ENCODE data around the gene PEX7. TPM values are rescaled to one million over a fixed set of nuclear protein-coding genes. Genes with fewer than 3 reads are reported as not detected.
"Not testable (repeated sequence)": the region's sequence is repeated elsewhere in the genome, so short reads cannot be mapped to it uniquely, and the experiment has no call there.

Gene PEX7
- total RNA-seq, 1 experiment from 2014 or later: 13.6 TPM

- H3K4me1 ChIP-seq (ENCODE audit: low read length): peaks cover 9% of the 10 kb centered on the region
- no peak overlapping the region for H3K4me2 ChIP-seq (ENCODE audit: low read depth, low read length, poor library complexity, severe bottlenecking)
- H3K27ac ChIP-seq (ENCODE audit: low read length): no peak overlapping the region
- no peak for DNase-seq
- no peaks in the 10 kb centered on the region for H3K27me3 ChIP-seq (ENCODE audit: low read length)
- H2AFZ ChIP-seq (ENCODE audit: low read length): no peak overlapping the region
- no peak overlapping the region for H3K4me3 ChIP-seq (ENCODE audit: low read length)
- H4K20me1 ChIP-seq (ENCODE audit: insufficient read depth, low read depth, low read length): no peaks in the 10 kb centered on the region
- no peaks in the 10 kb centered on the region for H3K79me2 ChIP-seq (ENCODE audit: low read length)
- H3K9me3 ChIP-seq (ENCODE audit: low read length): no peaks in the 10 kb centered on the region
- no peaks in the 10 kb centered on the region for H3K36me3 ChIP-seq (ENCODE audit: insufficient read depth, low read length)
- no peak overlapping the region for H3K9ac ChIP-seq (ENCODE audit: low read length)
- no peaks in the 10 kb centered on the region for H3K9me2 ChIP-seq (replicated peaks; ENCODE audit: insufficient read depth, low read length)
These were observed 137.1 kb downstream of the PEX7 start for GRCh38 chr6:136959471-136959891.

GRCh38 chr6:136959935-136960334 is 137.5 kb downstream of the PEX7 start:
- H3K27me3 ChIP-seq (ENCODE audit: low read length); H3K79me2 ChIP-seq (ENCODE audit: low read length); H3K4me3 ChIP-seq (ENCODE audit: low read length); H3K9me2 ChIP-seq (replicated peaks; ENCODE audit: insufficient read depth, low read length); H3K4me2 ChIP-seq (ENCODE audit: low read depth, low read length, poor library complexity, severe bottlenecking); DNase-seq; H3K27ac ChIP-seq (ENCODE audit: low read length); H3K36me3 ChIP-seq (ENCODE audit: insufficient read depth, low read length); H2AFZ ChIP-seq (ENCODE audit: low read length); H3K9me3 ChIP-seq (ENCODE audit: low read length); H4K20me1 ChIP-seq (ENCODE audit: insufficient read depth, low read depth, low read length); H3K9ac ChIP-seq (ENCODE audit: low read length); H3K4me1 ChIP-seq (ENCODE audit: low read length): not testable (repeated sequence)

- H3K27ac ChIP-seq (ENCODE audit: low read length): no peak overlapping the region
- no peak overlapping the region for H3K4me2 ChIP-seq (ENCODE audit: low read depth, low read length, poor library complexity, severe bottlenecking)
- H3K36me3 ChIP-seq (ENCODE audit: insufficient read depth, low read length): no peaks in the 10 kb centered on the region
- H3K9me3 ChIP-seq (ENCODE audit: low read length): no peaks in the 10 kb centered on the region
- no peak overlapping the region for H3K9ac ChIP-seq (ENCODE audit: low read length)
- H3K27me3 ChIP-seq (ENCODE audit: low read length): no peaks in the 10 kb centered on the region
- H3K4me1 ChIP-seq (ENCODE audit: low read length): peaks cover 10% of the 10 kb centered on the region
- no peak for DNase-seq
- no peak overlapping the region for H3K4me3 ChIP-seq (ENCODE audit: low read length)
- no peaks in the 10 kb centered on the region for H3K79me2 ChIP-seq (ENCODE audit: low read length)
- no peak overlapping the region for H2AFZ ChIP-seq (ENCODE audit: low read length)
- H3K9me2 ChIP-seq (replicated peaks; ENCODE audit: insufficient read depth, low read length): no peaks in the 10 kb centered on the region
- no peaks in the 10 kb centered on the region for H4K20me1 ChIP-seq (ENCODE audit: insufficient read depth, low read depth, low read length)
These were observed 138.4 kb downstream of the PEX7 start for GRCh38 chr6:136960781-136961180.

- H2AFZ ChIP-seq (ENCODE audit: low read length): no peak overlapping the region
- no peaks in the 10 kb centered on the region for H3K27me3 ChIP-seq (ENCODE audit: low read length)
- H3K27ac ChIP-seq (ENCODE audit: low read length): no peak overlapping the region
- no peaks in the 10 kb centered on the region for H3K9me2 ChIP-seq (replicated peaks; ENCODE audit: insufficient read depth, low read length)
- H3K9me3 ChIP-seq (ENCODE audit: low read length): no peaks in the 10 kb centered on the region
- peaks cover 7% of the 10 kb centered on the region for H3K4me1 ChIP-seq (ENCODE audit: low read length)
- no peaks in the 10 kb centered on the region for H3K79me2 ChIP-seq (ENCODE audit: low read length)
- no peaks in the 10 kb centered on the region for H3K36me3 ChIP-seq (ENCODE audit: insufficient read depth, low read length)
- no peaks in the 10 kb centered on the region for H4K20me1 ChIP-seq (ENCODE audit: insufficient read depth, low read depth, low read length)
- no peak overlapping the region for H3K9ac ChIP-seq (ENCODE audit: low read length)
- DNase-seq: no peak
- H3K4me3 ChIP-seq (ENCODE audit: low read length): no peak overlapping the region
- H3K4me2 ChIP-seq (ENCODE audit: low read depth, low read length, poor library complexity, severe bottlenecking): no peak overlapping the region
These were observed 139.5 kb downstream of the PEX7 start for GRCh38 chr6:136961848-136962247.

- no peak overlapping the region for H3K4me2 ChIP-seq (ENCODE audit: low read depth, low read length, poor library complexity, severe bottlenecking)
- peaks cover 3% of the 10 kb centered on the region; the same call in 1 of the 2 replicates for H3K4me1 ChIP-seq (ENCODE audit: low read length)
- no peak overlapping the region for H3K27ac ChIP-seq (ENCODE audit: low read length)
- no peaks in the 10 kb centered on the region for H3K27me3 ChIP-seq (ENCODE audit: low read length)
- H3K79me2 ChIP-seq (ENCODE audit: low read length): no peaks in the 10 kb centered on the region
- no peak overlapping the region for H3K4me3 ChIP-seq (ENCODE audit: low read length)
- H2AFZ ChIP-seq (ENCODE audit: low read length): no peak overlapping the region
- no peaks in the 10 kb centered on the region for H4K20me1 ChIP-seq (ENCODE audit: insufficient read depth, low read depth, low read length)
- no peaks in the 10 kb centered on the region for H3K9me3 ChIP-seq (ENCODE audit: low read length)
- no peak overlapping the region for H3K9ac ChIP-seq (ENCODE audit: low read length)
- H3K9me2 ChIP-seq (replicated peaks; ENCODE audit: insufficient read depth, low read length): no peaks in the 10 kb centered on the region
- DNase-seq: no peak
- H3K36me3 ChIP-seq (ENCODE audit: insufficient read depth, low read length): no peaks in the 10 kb centered on the region
These were observed 140.3 kb downstream of the PEX7 start for GRCh38 chr6:136962661-136963060.

GRCh38 chr6:136963259-136963658 is 140.9 kb downstream of the PEX7 start:
- no peaks in the 10 kb centered on the region for H3K9me3 ChIP-seq (ENCODE audit: low read length)
- H3K79me2 ChIP-seq (ENCODE audit: low read length): no peaks in the 10 kb centered on the region
- H3K4me2 ChIP-seq (ENCODE audit: low read depth, low read length, poor library complexity, severe bottlenecking): no peak overlapping the region
- no peaks in the 10 kb centered on the region for H3K36me3 ChIP-seq (ENCODE audit: insufficient read depth, low read length)
- H4K20me1 ChIP-seq (ENCODE audit: insufficient read depth, low read depth, low read length): no peaks in the 10 kb centered on the region
- H3K27me3 ChIP-seq (ENCODE audit: low read length): no peaks in the 10 kb centered on the region
- DNase-seq: no peak
- no peaks in the 10 kb centered on the region for H3K9me2 ChIP-seq (replicated peaks; ENCODE audit: insufficient read depth, low read length)
- H3K9ac ChIP-seq (ENCODE audit: low read length): no peak overlapping the region
- no peak overlapping the region for H2AFZ ChIP-seq (ENCODE audit: low read length)
- no peak overlapping the region for H3K4me3 ChIP-seq (ENCODE audit: low read length)
- H3K4me1 ChIP-seq (ENCODE audit: low read length): peaks cover 8% of the 10 kb centered on the region
- H3K27ac ChIP-seq (ENCODE audit: low read length): no peak overlapping the region

Small RNAs within 50 kb of the gene (small RNA-seq; reads per million reads assigned to genes)
- gene RF00019: not detected
- not detected for gene RF00443

Other genes with a start within 250 kb of the PEX7 start
- 1.0 and 1.1 TPM in 2 replicates for gene MAP3K5, start 30.1 kb upstream of the PEX7 start, total RNA-seq (2014; rRNA removed; shearing (Covaris generic); ENCODE audit: low replicate concordance)
- not detected in 2 replicates for gene SLC35D3, start 99.7 kb downstream of the PEX7 start, total RNA-seq (2014; rRNA removed; shearing (Covaris generic); ENCODE audit: low replicate concordance)
- gene IL20RA, start 222.4 kb downstream of the PEX7 start, total RNA-seq (2014; rRNA removed; shearing (Covaris generic); ENCODE audit: low replicate concordance): not detected in 2 replicates

Data from Karpas-422 (cell line).